ENCODE measurements around the gene MLH3. TPM values are rescaled to one million over a fixed set of nuclear protein-coding genes. Genes with fewer than 3 reads are reported as not detected.

MLH3 gene
- polyA plus RNA-seq, 1 donor (not counting 4 experiments of a cell fraction or from before 2014, with no cell fraction given): 13.0 TPM

GRCh38 chr14:75009176-75009575 is 42.1 kb downstream of the MLH3 start:
- H4K20me1 ChIP-seq (ENCODE audit: control insufficient read depth, extremely low read depth, insufficient read depth, low read length): no peaks in the 10 kb centered on the region
- peaks cover 30 to 45% of the 10 kb centered on the region in 2 experiments for H3K36me3 ChIP-seq (ENCODE audit: control insufficient read depth in 2 of 2, extremely low read depth in 1 of 2, insufficient read depth in 2 of 2, low read length in 2 of 2)
- no peak overlapping the region for H3K27ac ChIP-seq (ENCODE audit: control insufficient read depth, insufficient read depth, low read length)
- no peak overlapping the region for H3K4me2 ChIP-seq (ENCODE audit: control insufficient read depth, extremely low read depth, insufficient read depth, low read depth, low read length)
- no peak overlapping the region for H3K4me3 ChIP-seq (ENCODE audit: control insufficient read depth in 2 of 3, extremely low read depth in 1 of 3, insufficient read depth in 2 of 3, low read depth in 1 of 3, low read length in 3 of 3)
- peaks cover 13% of the 10 kb centered on the region for H3K79me2 ChIP-seq (ENCODE audit: control insufficient read depth, insufficient read depth, low read length)
- no peaks in the 10 kb centered on the region for H3K27me3 ChIP-seq (ENCODE audit: control insufficient read depth, extremely low read depth, insufficient read depth, low read length)
- dilution Hi-C loops (cut with MboI; ENCODE audit: extremely low pct_ligation_motif_present, low sequenced_read_pairs): no loop called here
- H3K4me1 ChIP-seq (ENCODE audit: control insufficient read depth, extremely low read depth, insufficient read depth, low read length): peaks cover 15% of the 10 kb centered on the region
- no peak for FAIRE-seq
- H3K9me3 ChIP-seq (ENCODE audit: control insufficient read depth, low read depth, low read length): no peaks in the 10 kb centered on the region
- TF ChIP-seq CTCF (optimal IDR thresholded peaks at IDR 0.05 in 1 of 3, IDR thresholded peaks at IDR 0.05 in 1 of 3, conservative IDR thresholded peaks at IDR 0.05 in 1 of 3; ENCODE audit: extremely low read depth in 1 of 3, insufficient read depth in 2 of 3, low read length in 3 of 3) (no peak), EZH2 (IDR thresholded peaks at IDR 0.05; ENCODE audit: low read length) (no peak)
- no peak for DNase-seq (ENCODE audit: low read depth, low spot score)
- no peaks in the 10 kb centered on the region for H3K9me1 ChIP-seq (ENCODE audit: control insufficient read depth, extremely low read depth, insufficient read depth, low read length)
- no peak overlapping the region for H2AFZ ChIP-seq (ENCODE audit: control insufficient read depth, low read length)
- no peak overlapping the region for H3K9ac ChIP-seq (ENCODE audit: control insufficient read depth, extremely low read depth, insufficient read depth, low read length)

- dilution Hi-C loops (cut with MboI; ENCODE audit: extremely low pct_ligation_motif_present, low sequenced_read_pairs): no loop called here
- Histone ChIP-seq H3K9ac (ENCODE audit: control insufficient read depth, extremely low read depth, insufficient read depth, low read length) (no peak overlapping the region), H3K9me3 (ENCODE audit: control insufficient read depth, low read depth, low read length) (no peaks in the 10 kb centered on the region), H3K36me3 (ENCODE audit: control insufficient read depth in 2 of 2, extremely low read depth in 1 of 2, insufficient read depth in 2 of 2, low read length in 2 of 2) (peaks cover 22 to 42% of the 10 kb centered on the region in 2 experiments), H2AFZ (ENCODE audit: control insufficient read depth, low read length) (no peak overlapping the region), H3K4me2 (ENCODE audit: control insufficient read depth, extremely low read depth, insufficient read depth, low read depth, low read length) (no peak overlapping the region), H4K20me1 (ENCODE audit: control insufficient read depth, extremely low read depth, insufficient read depth, low read length) (no peaks in the 10 kb centered on the region), H3K27ac (ENCODE audit: control insufficient read depth, insufficient read depth, low read length) (no peak overlapping the region), H3K4me1 (ENCODE audit: control insufficient read depth, extremely low read depth, insufficient read depth, low read length) (peaks cover 25% of the 10 kb centered on the region), H3K9me1 (ENCODE audit: control insufficient read depth, extremely low read depth, insufficient read depth, low read length) (no peaks in the 10 kb centered on the region), H3K27me3 (ENCODE audit: control insufficient read depth, extremely low read depth, insufficient read depth, low read length) (no peaks in the 10 kb centered on the region), H3K4me3 (ENCODE audit: control insufficient read depth in 2 of 3, extremely low read depth in 1 of 3, insufficient read depth in 2 of 3, low read depth in 1 of 3, low read length in 3 of 3) (no peak overlapping the region), H3K79me2 (ENCODE audit: control insufficient read depth, insufficient read depth, low read length) (peaks cover 27% of the 10 kb centered on the region)
- TF ChIP-seq EZH2 (IDR thresholded peaks at IDR 0.05; ENCODE audit: low read length) (no peak), CTCF (optimal IDR thresholded peaks at IDR 0.05 in 1 of 3, IDR thresholded peaks at IDR 0.05 in 1 of 3, conservative IDR thresholded peaks at IDR 0.05 in 1 of 3; ENCODE audit: extremely low read depth in 1 of 3, insufficient read depth in 2 of 3, low read length in 3 of 3) (no peak)
- DNase-seq (ENCODE audit: low read depth, low spot score): no peak
- FAIRE-seq: no peak
These were observed 45.9 kb downstream of the MLH3 start for GRCh38 chr14:75005357-75005756.

Measured in keratinocyte (primary cell).